ENCODE measurements around the gene TIRAP.
A peak's percentile ranks its signal among the peaks of the same experiment; 100 is the strongest.

TIRAP gene

GRCh38 chr11:126317756-126318573 lies 35.1 kb downstream of the TIRAP start:
- 29% methylated on average over 11 of the region's 14 CpGs for WGBS (ENCODE audit: insufficient coverage)
- H3K36me3 ChIP-seq (ENCODE audit: control insufficient read depth in 4 of 4, insufficient read depth in 4 of 4, low read length in 3 of 4) = peaks cover 0 to 17% (median 2%) of the 10 kb centered on the region in 4 experiments
- H3K9me3 ChIP-seq (ENCODE audit: control extremely low read depth in 1 of 5, control insufficient read depth in 4 of 5, insufficient read depth in 2 of 5, low read depth in 1 of 5, low read length in 4 of 5) = peaks cover 0 to 2% (median 0%) of the 10 kb centered on the region in 5 experiments
- peak overlapping the region in 1 of 2 experiments; percentile 72 for H3K27ac ChIP-seq (ENCODE audit: insufficient read depth in 1 of 2, low read depth in 1 of 2, low read length in 2 of 2, poor library complexity in 1 of 2, severe bottlenecking in 2 of 2)
- DNase-seq = peak in 2 of 3 donors; percentile 70 to 80
- CTCF ChIA-PET = interaction anchor here (1.0 to 2.4 kb wide), 13 partner anchors 8 to 165 kb away, joined by 3 to 20 read pairs (median 4); no protein-coding TSS in a partner anchor
- H3K4me1 ChIP-seq (ENCODE audit: control extremely low read depth in 1 of 4, control insufficient read depth in 4 of 4, insufficient read depth in 4 of 4, low read length in 3 of 4) = peaks cover 18 to 61% (median 36%) of the 10 kb centered on the region in 4 experiments
- no peaks in the 10 kb centered on the region for H3K27me3 ChIP-seq (replicated peaks in 2 of 5; ENCODE audit: control insufficient read depth in 4 of 5, insufficient read depth in 5 of 5, low read length in 4 of 5)
- POLR2A ChIA-PET = interaction anchor here (0.7 to 1.4 kb wide), 4 partner anchors 11 to 38 kb away, joined by 3 to 4 read pairs (median 4); no protein-coding TSS in a partner anchor
- peak overlapping the region in 3 of 7 experiments; percentile 34 to 48 (median 35) for H3K4me3 ChIP-seq (ENCODE audit: control insufficient read depth in 1 of 7, extremely low read depth in 1 of 7, insufficient read depth in 4 of 7, low read depth in 2 of 7, low read length in 6 of 7)

GRCh38 chr11:126318574-126319373 lies 35.9 kb downstream of the TIRAP start:
- H3K4me3 ChIP-seq (ENCODE audit: control insufficient read depth in 1 of 7, extremely low read depth in 1 of 7, insufficient read depth in 4 of 7, low read depth in 2 of 7, low read length in 6 of 7) = peak overlapping the region in 4 of 7 experiments; percentile 25 to 50 (median 40)
- ChIA-PET POLR2A (interaction anchor here (1.3 to 1.4 kb wide), 4 partner anchors 10 to 37 kb away, joined by 3 to 4 read pairs (median 4); no protein-coding TSS in a partner anchor), CTCF (interaction anchor here (0.6 to 2.4 kb wide), 18 partner anchors 9 to 161 kb away, joined by 3 to 20 read pairs (median 4); no protein-coding TSS in a partner anchor)
- DNase-seq = peak; percentile 65 to 90 (median 86)
- H3K27ac ChIP-seq (ENCODE audit: insufficient read depth in 1 of 2, low read depth in 1 of 2, low read length in 2 of 2, poor library complexity in 1 of 2, severe bottlenecking in 2 of 2) = peak overlapping the region in 1 of 2 experiments; percentile 72
- H3K9me3 ChIP-seq (ENCODE audit: control extremely low read depth in 1 of 5, control insufficient read depth in 4 of 5, insufficient read depth in 2 of 5, low read depth in 1 of 5, low read length in 4 of 5) = peaks cover 0 to 2% (median 0%) of the 10 kb centered on the region in 5 experiments
- H3K4me1 ChIP-seq (ENCODE audit: control extremely low read depth in 1 of 4, control insufficient read depth in 4 of 4, insufficient read depth in 4 of 4, low read length in 3 of 4) = peaks cover 18 to 53% (median 35%) of the 10 kb centered on the region in 4 experiments
- whole genome bisulfite sequencing (ENCODE audit: insufficient coverage) = 17% methylated on average over 4 of the region's 9 CpGs
- no peaks in the 10 kb centered on the region for H3K27me3 ChIP-seq (replicated peaks in 2 of 5; ENCODE audit: control insufficient read depth in 4 of 5, insufficient read depth in 5 of 5, low read length in 4 of 5)
- H3K36me3 ChIP-seq (ENCODE audit: control insufficient read depth in 4 of 4, insufficient read depth in 4 of 4, low read length in 3 of 4) = peaks cover 0 to 13% (median 2%) of the 10 kb centered on the region in 4 experiments

DNA sequence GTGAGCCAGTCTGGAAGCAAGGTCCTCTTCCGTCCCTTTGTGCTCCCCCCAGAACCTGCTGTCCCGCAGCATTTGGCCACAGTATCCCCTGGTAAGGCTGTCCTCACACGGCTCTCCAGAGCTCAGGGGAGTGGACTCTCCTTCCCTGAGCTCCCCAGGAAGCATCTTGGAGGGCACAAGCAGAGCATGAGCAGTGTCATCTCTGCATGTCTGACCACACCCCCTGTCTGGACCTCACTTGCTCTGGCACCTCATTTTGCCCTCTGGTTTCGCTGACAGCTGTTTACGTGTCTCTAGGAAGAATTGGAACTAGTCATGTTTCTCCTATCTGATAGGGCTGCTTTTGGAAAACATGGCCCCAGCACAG lies 36.5 kb downstream of the TIRAP start:
- no peak for DNase-seq
- H3K27ac ChIP-seq (ENCODE audit: insufficient read depth in 1 of 2, low read depth in 1 of 2, low read length in 2 of 2, poor library complexity in 1 of 2, severe bottlenecking in 2 of 2) = peak overlapping the region in 1 of 2 experiments; percentile 72
- H3K27me3 ChIP-seq (replicated peaks in 2 of 5; ENCODE audit: control insufficient read depth in 4 of 5, insufficient read depth in 5 of 5, low read length in 4 of 5) = no peaks in the 10 kb centered on the region
- CTCF ChIA-PET = interaction anchor here (0.8 to 2.4 kb wide), 11 partner anchors 9 to 110 kb away, joined by 3 to 20 read pairs (median 4); no protein-coding TSS in a partner anchor
- 77% methylated on average over 5 of the region's 5 CpGs for WGBS (ENCODE audit: insufficient coverage)
- peaks cover 18 to 50% (median 35%) of the 10 kb centered on the region in 4 experiments for H3K4me1 ChIP-seq (ENCODE audit: control extremely low read depth in 1 of 4, control insufficient read depth in 4 of 4, insufficient read depth in 4 of 4, low read length in 3 of 4)
- peaks cover 0 to 2% (median 0%) of the 10 kb centered on the region in 5 experiments for H3K9me3 ChIP-seq (ENCODE audit: control extremely low read depth in 1 of 5, control insufficient read depth in 4 of 5, insufficient read depth in 2 of 5, low read depth in 1 of 5, low read length in 4 of 5)
- H3K4me3 ChIP-seq (ENCODE audit: control insufficient read depth in 1 of 7, extremely low read depth in 1 of 7, insufficient read depth in 4 of 7, low read depth in 2 of 7, low read length in 6 of 7) = peak overlapping the region in 2 of 7 experiments; percentile 39 to 50
- H3K36me3 ChIP-seq (ENCODE audit: control insufficient read depth in 4 of 4, insufficient read depth in 4 of 4, low read length in 3 of 4) = peaks cover 0 to 9% (median under 1%) of the 10 kb centered on the region in 4 experiments
- POLR2A ChIA-PET = interaction anchor here (1.4 kb wide), 2 partner anchors 23 to 25 kb away, joined by 3 to 4 read pairs; no protein-coding TSS in a partner anchor

DNA sequence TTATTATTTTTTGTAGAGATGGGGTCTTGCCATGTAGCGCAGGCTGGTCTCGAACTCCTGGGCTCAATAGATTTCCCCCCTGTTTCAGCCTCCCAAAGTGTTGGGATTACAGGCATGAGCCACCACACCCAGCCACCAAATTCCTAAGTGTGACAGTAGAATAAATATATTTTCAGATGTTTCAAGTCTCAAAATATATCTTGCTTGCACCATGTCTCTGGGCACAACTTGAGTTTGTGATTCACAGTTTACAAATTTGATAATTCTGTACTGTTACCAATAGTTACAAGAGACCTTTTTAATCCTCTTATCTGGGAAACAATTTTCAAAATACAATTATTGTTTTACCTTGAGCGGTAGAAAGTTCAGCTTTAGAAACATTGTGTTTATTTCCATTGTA lies 40.1 kb downstream of the TIRAP start:
- CTCF ChIA-PET = interaction anchor here (1.2 kb wide), 1 partner anchor 26 kb away, joined by 3 read pairs; no protein-coding TSS in a partner anchor
- WGBS (ENCODE audit: insufficient coverage) = no CpG with 5 or more reads among the region's 3 CpGs
- Histone ChIP-seq H3K4me1 (ENCODE audit: control extremely low read depth in 1 of 4, control insufficient read depth in 4 of 4, insufficient read depth in 4 of 4, low read length in 3 of 4) (peaks cover 12 to 44% (median 25%) of the 10 kb centered on the region in 4 experiments), H3K9me3 (ENCODE audit: control extremely low read depth in 1 of 5, control insufficient read depth in 4 of 5, insufficient read depth in 2 of 5, low read depth in 1 of 5, low read length in 4 of 5) (no peaks in the 10 kb centered on the region), H3K27ac (ENCODE audit: insufficient read depth in 1 of 2, low read depth in 1 of 2, low read length in 2 of 2, poor library complexity in 1 of 2, severe bottlenecking in 2 of 2) (no peak overlapping the region), H3K4me3 (ENCODE audit: control insufficient read depth in 1 of 7, extremely low read depth in 1 of 7, insufficient read depth in 4 of 7, low read depth in 2 of 7, low read length in 6 of 7) (no peak overlapping the region), H3K27me3 (replicated peaks in 2 of 5; ENCODE audit: control insufficient read depth in 4 of 5, insufficient read depth in 5 of 5, low read length in 4 of 5) (no peaks in the 10 kb centered on the region), H3K36me3 (ENCODE audit: control insufficient read depth in 4 of 4, insufficient read depth in 4 of 4, low read length in 3 of 4) (peaks cover 0 to 4% (median 2%) of the 10 kb centered on the region in 4 experiments)
- DNase-seq = no peak
- POLR2A ChIA-PET = no interaction called here

- DNase-seq = no peak
- ChIA-PET CTCF (interaction anchor here (2.8 kb wide), 1 partner anchor 8 kb away, joined by 10 read pairs; no protein-coding TSS in a partner anchor), POLR2A (interaction anchor here (1.9 kb wide), 1 partner anchor 9 kb away, joined by 4 read pairs; no protein-coding TSS in a partner anchor)
- no peaks in the 10 kb centered on the region for H3K27me3 ChIP-seq (replicated peaks in 2 of 5; ENCODE audit: control insufficient read depth in 4 of 5, insufficient read depth in 5 of 5, low read length in 4 of 5)
- H3K27ac ChIP-seq (ENCODE audit: insufficient read depth in 1 of 2, low read depth in 1 of 2, low read length in 2 of 2, poor library complexity in 1 of 2, severe bottlenecking in 2 of 2) = no peak overlapping the region
- 93% methylated on average over 13 of the region's 17 CpGs for WGBS (ENCODE audit: insufficient coverage)
- peaks cover 0 to 16% (median 0%) of the 10 kb centered on the region in 4 experiments for H3K4me1 ChIP-seq (ENCODE audit: control extremely low read depth in 1 of 4, control insufficient read depth in 4 of 4, insufficient read depth in 4 of 4, low read length in 3 of 4)
- H3K36me3 ChIP-seq (ENCODE audit: control insufficient read depth in 4 of 4, insufficient read depth in 4 of 4, low read length in 3 of 4) = peaks cover 3 to 24% (median 20%) of the 10 kb centered on the region in 4 experiments
- H3K4me3 ChIP-seq (ENCODE audit: control insufficient read depth in 1 of 7, extremely low read depth in 1 of 7, insufficient read depth in 4 of 7, low read depth in 2 of 7, low read length in 6 of 7) = no peak overlapping the region
- no peaks in the 10 kb centered on the region for H3K9me3 ChIP-seq (ENCODE audit: control extremely low read depth in 1 of 5, control insufficient read depth in 4 of 5, insufficient read depth in 2 of 5, low read depth in 1 of 5, low read length in 4 of 5)
Observed at GRCh38 chr11:126327281-126328000, 44.5 kb downstream of the TIRAP start.

DNA sequence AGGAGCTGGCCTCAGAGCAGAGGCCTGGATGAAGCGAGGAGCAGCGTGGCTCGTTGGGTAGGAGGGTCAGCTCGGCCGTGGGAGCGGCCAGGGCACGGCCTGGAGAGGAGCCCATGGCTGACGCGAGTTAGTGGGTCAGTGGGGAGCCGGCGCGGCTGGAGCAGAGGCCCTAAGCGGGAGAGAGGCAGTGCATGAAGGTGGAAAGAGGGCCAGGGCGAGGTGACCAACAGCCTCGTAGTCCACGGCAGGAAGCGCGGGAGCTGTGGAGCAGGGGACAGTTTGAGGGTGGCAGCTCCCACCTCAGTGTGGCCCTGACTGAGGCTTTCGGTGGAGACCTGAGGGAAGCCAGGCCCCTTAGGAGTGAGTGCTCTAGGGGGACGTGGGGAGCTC lies 45.1 kb downstream of the TIRAP start:
- peaks cover 3 to 29% (median 22%) of the 10 kb centered on the region in 4 experiments for H3K36me3 ChIP-seq (ENCODE audit: control insufficient read depth in 4 of 4, insufficient read depth in 4 of 4, low read length in 3 of 4)
- no peak overlapping the region for H3K27ac ChIP-seq (ENCODE audit: insufficient read depth in 1 of 2, low read depth in 1 of 2, low read length in 2 of 2, poor library complexity in 1 of 2, severe bottlenecking in 2 of 2)
- POLR2A ChIA-PET = interaction anchor here (1.9 kb wide), 1 partner anchor 10 kb away, joined by 4 read pairs; no protein-coding TSS in a partner anchor
- CTCF ChIA-PET = interaction anchor here (1.1 to 2.8 kb wide), 2 partner anchors 9 to 25 kb away, joined by 4 to 10 read pairs; no protein-coding TSS in a partner anchor
- no peaks in the 10 kb centered on the region for H3K27me3 ChIP-seq (replicated peaks in 2 of 5; ENCODE audit: control insufficient read depth in 4 of 5, insufficient read depth in 5 of 5, low read length in 4 of 5)
- peaks cover 0 to 16% (median 0%) of the 10 kb centered on the region in 4 experiments for H3K4me1 ChIP-seq (ENCODE audit: control extremely low read depth in 1 of 4, control insufficient read depth in 4 of 4, insufficient read depth in 4 of 4, low read length in 3 of 4)
- H3K9me3 ChIP-seq (ENCODE audit: control extremely low read depth in 1 of 5, control insufficient read depth in 4 of 5, insufficient read depth in 2 of 5, low read depth in 1 of 5, low read length in 4 of 5) = no peaks in the 10 kb centered on the region
- no peak for DNase-seq
- WGBS (ENCODE audit: insufficient coverage) = over 99% methylated on average over 19 of the region's 20 CpGs
- no peak overlapping the region for H3K4me3 ChIP-seq (ENCODE audit: control insufficient read depth in 1 of 7, extremely low read depth in 1 of 7, insufficient read depth in 4 of 7, low read depth in 2 of 7, low read length in 6 of 7)

Measured in common myeloid progenitor, CD34-positive (primary cell).